K562 (cell line): ENCODE measurements around the gene PRR30. TPM values are rescaled to one million over a fixed set of nuclear protein-coding genes. Genes with fewer than 3 reads are reported as not detected.

ENCODE experiments used
- ATAC-seq: fragments of 200-7000 bp; cut with Tn5 transposase; 3 replicates; pipeline ENCODE4 v1.9.1; 2020; ENCODE audit warnings: moderate library complexity
- BruUV-seq: library from RNA; stranded (reverse); fragments of 400-500 nt; replicated peaks from 2 replicates; lab custom pipeline; 2021; lab: Mats Ljungman, UMichigan
- CTCF ChIA-PET: fragments of 300-600 bp; formaldehyde crosslinking; extraction: SDS; loops from one replicate; lab custom pipeline; 2021; ENCODE audit warnings: low intra/inter-chr PET ratio; lab: Yijun Ruan, JAX
- POLR2A ChIA-PET: fragments of 300-600, 350-650 bp; sonication (Branson Sonifier 250); formaldehyde crosslinking; extraction: SDS; loops from one replicate; lab custom pipeline; 2021; ENCODE audit warnings: antibody characterized with exemption, inconsistent platforms; lab: Yijun Ruan, JAX
- DNase-seq, 4 experiments: peaks; one replicate each; pipeline versions ENCODE4 v3.0.0 to v3.0.0-alpha.2; 2011 to 2018; ENCODE audit warnings: low spot score in 3 of 4, mixed read lengths in 3 of 4; ENCODE audit errors: extremely low read depth in 1 of 4
- FAIRE-seq: peaks from 2 replicates; lab custom pipeline; 2011; peaks lifted over from hg19 to GRCh38; lab: Jason Lieb, UNC
- H2AFZ ChIP-seq: 2 replicates; pipeline ENCODE4 v1.6.0; 2011; ENCODE audit warnings: low read depth, low read length, control low read depth, inconsistent platforms
- H3K27ac ChIP-seq: fragments of 200-600 bp; 3 replicates; pipeline ENCODE4 v1.8.0; 2011; ENCODE audit warnings: low read depth, mild to moderate bottlenecking, control low read depth, inconsistent platforms, low read length, moderate library complexity, mixed read lengths; ENCODE audit errors: extremely low read depth
- H3K27me3 ChIP-seq, 2 experiments: fragments of 300-600 bp in 1 of 2; 2 replicates in 1 of 2; 3 replicates in 1 of 2; pipeline versions ENCODE4 v1.6.0 to v1.8.0; 2011; ENCODE audit warnings: inconsistent platforms in 2 of 2, low read length in 2 of 2, mild to moderate bottlenecking in 1 of 2, mixed read lengths in 1 of 2, moderate library complexity in 1 of 2; ENCODE audit not compliant: control insufficient read depth in 2 of 2, insufficient read depth in 2 of 2
- H3K36me3 ChIP-seq: fragments of 300-600 bp; 3 replicates; pipeline ENCODE4 v1.8.0; 2011; ENCODE audit warnings: mild to moderate bottlenecking, low read length, inconsistent platforms; ENCODE audit not compliant: control insufficient read depth, insufficient read depth
- H3K4me1 ChIP-seq, 2 experiments: fragments of 200-600 bp in 1 of 2; replicated peaks in 1 of 2; 2 replicates in 1 of 2; 3 replicates in 1 of 2; pipeline versions ENCODE4 v1.5.1 to v1.8.0; 2011; ENCODE audit warnings: inconsistent platforms in 2 of 2, low read length in 2 of 2, mild to moderate bottlenecking in 1 of 2, mixed read lengths in 1 of 2, moderate library complexity in 1 of 2; ENCODE audit not compliant: control insufficient read depth in 2 of 2, insufficient read depth in 2 of 2
- H3K4me2 ChIP-seq: 2 replicates; pipeline ENCODE4 v1.6.1; 2011; ENCODE audit warnings: low read length, control low read depth, inconsistent platforms, mixed read lengths; ENCODE audit not compliant: insufficient read depth
- H3K4me3 ChIP-seq: fragments of 200-600 bp; sonication (generic), shearing (Covaris generic); 2 replicates; pipeline ENCODE4 v1.5.1; 2016; ENCODE audit warnings: control low read depth, inconsistent platforms
- H3K79me2 ChIP-seq: fragments of 200-600 bp; 3 replicates; pipeline ENCODE4 v1.8.0; 2011; ENCODE audit warnings: low read length, inconsistent platforms; ENCODE audit not compliant: control insufficient read depth, insufficient read depth
- H3K9ac ChIP-seq, 2 experiments: 2 replicates each; pipeline versions ENCODE4 v1.6.0 to v1.6.1; 2011; ENCODE audit warnings: low read depth in 2 of 2, low read length in 2 of 2, control low read depth in 1 of 2, inconsistent platforms in 1 of 2, mild to moderate bottlenecking in 1 of 2, mixed read lengths in 1 of 2; ENCODE audit not compliant: insufficient read depth in 1 of 2
- H3K9me1 ChIP-seq: one replicate; pipeline ENCODE4 v1.6.0; 2011; ENCODE audit warnings: inconsistent platforms, mild to moderate bottlenecking, low read length, moderate library complexity; ENCODE audit not compliant: control insufficient read depth, insufficient read depth
- H3K9me3 ChIP-seq: replicated peaks from 2 replicates; pipeline ENCODE4 v1.5.1; 2011; ENCODE audit warnings: low read depth, low read length, inconsistent platforms; ENCODE audit not compliant: control insufficient read depth, insufficient read depth
- H4K20me1 ChIP-seq: replicated peaks from 2 replicates; pipeline ENCODE4 v1.6.1; 2011; ENCODE audit warnings: low read length, inconsistent platforms, mixed read lengths; ENCODE audit not compliant: control insufficient read depth, insufficient read depth
- BDP1 ChIP-seq: IDR thresholded peaks from 3 replicates; pipeline ENCODE4 v1.6.1; 2011; ENCODE audit not compliant: insufficient read length, insufficient read depth
- DLX4 ChIP-seq: fragments of 250-450 bp; sonication (Bioruptor Pico); IDR thresholded peaks from 2 replicates; pipeline ENCODE4 v1.6.1; 2021; ENCODE audit warnings: mild to moderate bottlenecking
- ELF2 ChIP-seq: fragments of 250-450 bp; sonication (Bioruptor Pico); IDR thresholded peaks from 2 replicates; pipeline ENCODE4 v1.5.0; 2021; ENCODE audit warnings: mild to moderate bottlenecking
- HDAC6 ChIP-seq: IDR thresholded peaks from 2 replicates; pipeline ENCODE4 v1.6.1; 2012; ENCODE audit warnings: low read depth, mild to moderate bottlenecking, control low read depth, inconsistent platforms, low read length, moderate library complexity
- HNRNPK ChIP-seq: fragments of 200-400 bp; formaldehyde crosslinking; IDR thresholded peaks from one replicate; pipeline ENCODE4 v1.6.1; 2018; ENCODE audit warnings: mild to moderate bottlenecking, low read depth, low read length; ENCODE audit not compliant: poor library complexity, severe bottlenecking
- JUN ChIP-seq, 2 experiments: sonication (generic) in 1 of 2; formaldehyde crosslinking in 1 of 2; IDR thresholded peaks; 2 replicates each; pipeline versions ENCODE4 v1.6.1 to v1.8.0; 2012 to 2022; ENCODE audit warnings: borderline replicate concordance in 2 of 2, mild to moderate bottlenecking in 2 of 2, improper control_type of control experiment in 1 of 2, low read depth in 1 of 2, low read length in 1 of 2, missing genetic modification reagents in 1 of 2
- JUNB ChIP-seq: fragments of 450-650 bp; formaldehyde crosslinking; conservative IDR thresholded peaks from 2 replicates; pipeline ENCODE4 v1.4.0; 2020; ENCODE audit warnings: mild to moderate bottlenecking
- L3MBTL2 ChIP-seq: fragments of 450-650 bp; IDR thresholded peaks from 2 replicates; pipeline ENCODE4 v1.6.1; 2016; ENCODE audit warnings: mild to moderate bottlenecking, moderate library complexity
- NCOA6 ChIP-seq: fragments of 450-650 bp; IDR thresholded peaks from 2 replicates; pipeline ENCODE4 v1.6.1; 2017; ENCODE audit warnings: mild to moderate bottlenecking
- NFYB ChIP-seq: IDR thresholded peaks from 2 replicates; pipeline ENCODE4 v1.6.1; 2011; ENCODE audit warnings: mild to moderate bottlenecking, moderate library complexity; ENCODE audit not compliant: insufficient read length; ENCODE audit errors: extremely low read depth
- SREBF1 ChIP-seq: fragments of 150-350 bp; IDR thresholded peaks from 2 replicates; pipeline ENCODE4 v1.6.1; 2014; ENCODE audit warnings: antibody characterized with exemption, low read depth, low read length, borderline replicate concordance
- TGIF2 ChIP-seq: sonication (generic); formaldehyde crosslinking; IDR thresholded peaks from 2 replicates; pipeline ENCODE4 v1.8.1; 2022; ENCODE audit warnings: mild to moderate bottlenecking, missing genetic modification reagents, moderate library complexity
- THRB ChIP-seq: fragments of 450-650 bp; formaldehyde crosslinking; conservative IDR thresholded peaks from 2 replicates; pipeline ENCODE4 v1.4.0; 2022; ENCODE audit warnings: mild to moderate bottlenecking, missing genetic modification characterization
- ZKSCAN8 ChIP-seq: fragments of 200-800 bp; sonication (Bioruptor generic); IDR thresholded peaks from 2 replicates; pipeline ENCODE4 v1.6.1; 2016; ENCODE audit warnings: missing genetic modification characterization, missing compliant biosample characterization
- ZNF165 ChIP-seq: fragments of 250-450 bp; sonication (Bioruptor Pico); IDR thresholded peaks from 2 replicates; pipeline ENCODE4 v1.4.0; 2020; ENCODE audit warnings: borderline replicate concordance
- ZNF584 ChIP-seq: fragments of 200-800 bp; sonication (Bioruptor generic); IDR thresholded peaks from 2 replicates; pipeline ENCODE4 v1.6.1; 2016; ENCODE audit warnings: low read depth, mild to moderate bottlenecking, missing genetic modification characterization, missing compliant biosample characterization
- WGBS: fragments of 100-300 bp; shearing (Covaris generic); methylation state at CpG from one replicate; pipeline ENCODE4 v1.1.6; 2016; ENCODE audit warnings: low coverage, mixed read lengths; ENCODE audit not compliant: insufficient coverage; ENCODE audit errors: missing lambda C conversion rate; 5-methylcytosine and 5-hydroxymethylcytosine counted together
- in situ Hi-C: fragments of 300-500 bp; cut with MboI; formaldehyde crosslinking; loops from 4 replicates; pipeline ENCODE4 v1.15.0; 2018; ENCODE audit warnings: inconsistent platforms, mixed read lengths
- intact Hi-C: fragments of 100-400 bp; cut with micrococcal nuclease; formaldehyde crosslinking; loops from 2 replicates; pipeline ENCODE4 v1.14.2; 2022
- polyA plus RNA-seq, 8 experiments: library from polyadenylated mRNA; depleted of rRNA in 4 of 8; stranded (reverse) in 5 of 8; unstranded in 3 of 8; fragments of >200 nt; fragmentation: Nextera tagmentation in 2 of 8; fragmentation: Illumina TruSeq in 1 of 8; extraction: Ambion mirVana in 2 of 8; extraction: Trizol in 1 of 8; gene quantifications; 2 replicates each; pipeline versions ENCODE4 v1.2.1 to v1.2.3, GENCODE V29; 2011 to 2014; ENCODE audit warnings: inconsistent platforms in 1 of 8, missing spikeins in 1 of 8
- total RNA-seq, 7 experiments: library from RNA; depleted of rRNA in 6 of 7; stranded (reverse); fragments of >200 nt in 6 of 7; fragmentation: Illumina TruSeq in 2 of 7; extraction: Trizol in 2 of 7; gene quantifications; 2 replicates each; pipeline versions ENCODE4 v1.2.1 to v1.2.3, GENCODE V29; 2011 to 2021; ENCODE audit warnings: low replicate concordance in 1 of 7
- TF ChIP-seq, protein P1 (sequence below): IDR thresholded peaks from 2 replicates; pipeline ENCODE4 v1.6.1; 2016; ENCODE audit warnings: missing genetic modification characterization, missing compliant biosample characterization
- TF ChIP-seq, protein P2 (sequence below): fragments of 250-450 bp; sonication (Bioruptor Pico); IDR thresholded peaks from 2 replicates; pipeline ENCODE4 v1.9.0; 2021; ENCODE audit warnings: mild to moderate bottlenecking

The PRR30 gene
- total and polyA plus RNA-seq, 9 of the 15 experiments (the other 6 are each of a cell fraction or from before 2014, with no cell fraction given), result not detected

- TF ChIP-seq, protein P1, sequence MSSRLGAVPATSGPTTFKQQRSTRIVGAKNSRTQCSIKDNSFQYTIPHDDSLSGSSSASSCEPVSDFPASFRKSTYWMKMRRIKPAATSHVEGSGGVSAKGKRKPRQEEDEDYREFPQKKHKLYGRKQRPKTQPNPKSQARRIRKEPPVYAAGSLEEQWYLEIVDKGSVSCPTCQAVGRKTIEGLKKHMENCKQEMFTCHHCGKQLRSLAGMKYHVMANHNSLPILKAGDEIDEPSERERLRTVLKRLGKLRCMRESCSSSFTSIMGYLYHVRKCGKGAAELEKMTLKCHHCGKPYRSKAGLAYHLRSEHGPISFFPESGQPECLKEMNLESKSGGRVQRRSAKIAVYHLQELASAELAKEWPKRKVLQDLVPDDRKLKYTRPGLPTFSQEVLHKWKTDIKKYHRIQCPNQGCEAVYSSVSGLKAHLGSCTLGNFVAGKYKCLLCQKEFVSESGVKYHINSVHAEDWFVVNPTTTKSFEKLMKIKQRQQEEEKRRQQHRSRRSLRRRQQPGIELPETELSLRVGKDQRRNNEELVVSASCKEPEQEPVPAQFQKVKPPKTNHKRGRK (tag), result no peak
- no peak for TF ChIP-seq ZKSCAN8 (CRISPR knock-in tag)
- no peak for TF ChIP-seq THRB
- TF ChIP-seq ZNF165 (CRISPR knock-in tag), result no peak
- 0 out of 2 replicates have a peak, but pooled peaks have one; percentile 22 for TF ChIP-seq L3MBTL2
- TF ChIP-seq NFYB, result no peak
- no peak for TF ChIP-seq JUNB (CRISPR knock-in tag)
- TF ChIP-seq, all 486 proteins: peak for 5
Observed at GRCh38 chr2:27126252-27126710, 12.9 kb downstream of the PRR30 start (continued).

DNA sequence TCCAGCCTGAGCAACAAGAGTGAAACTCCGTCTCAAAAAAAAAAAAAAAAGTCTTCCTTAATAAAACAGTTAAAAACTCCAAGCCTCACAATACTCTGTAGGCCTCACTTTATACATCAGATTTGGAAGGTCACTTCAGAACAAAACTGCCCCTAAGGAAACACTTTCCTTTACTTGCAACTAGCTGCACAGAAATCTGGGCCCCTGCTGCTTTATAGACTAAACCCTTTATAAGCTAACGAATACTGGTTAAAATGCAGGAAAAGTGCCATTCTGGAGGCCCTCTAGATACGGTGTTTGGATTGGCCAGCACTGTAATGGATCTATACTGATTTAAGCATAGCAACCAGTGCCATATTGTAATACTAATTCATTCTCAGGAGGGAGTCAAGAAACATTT lies 14.1 kb downstream of the PRR30 start:
- CTCF ChIA-PET, result no interaction called here
- ATAC-seq (no peak), FAIRE-seq (no peak), DNase-seq (no peak)
- POLR2A ChIA-PET, result interaction anchor here (0.7 to 4.1 kb wide), 4 partner anchors 9 to 92 kb away, joined by 3 to 17 read pairs (median 8); partner anchors contain the start of genes CAD and PREB
- Histone ChIP-seq H3K27ac (no peak overlapping the region), H3K9ac (no peak overlapping the region), H3K36me3 (peaks cover 8% of the 10 kb centered on the region; the same call in 1 of the 3 replicates), H3K79me2 (no peaks in the 10 kb centered on the region), H3K4me3 (no peak overlapping the region), H3K27me3 (peaks cover 7% of the 10 kb centered on the region in 2 experiments; a peak in 4 of 5 replicates), H4K20me1 (no peaks in the 10 kb centered on the region; the same call in 1 of the 2 replicates), H3K4me1 (peaks cover 10 to 12% of the 10 kb centered on the region in 2 experiments; a peak in 4 of 5 replicates), H3K4me2 (no peak overlapping the region), H3K9me1 (no peaks in the 10 kb centered on the region), H2AFZ (no peak overlapping the region), H3K9me3 (no peaks in the 10 kb centered on the region)
- no TSS peak for BruUV-seq
- in situ Hi-C loops, result no loop called here
- WGBS, result 19% methylated on average over 2 of the region's 3 CpGs
- intact Hi-C loops, result no loop called here
- no peak for TF ChIP-seq TGIF2 (CRISPR knock-in tag)
- no peak for TF ChIP-seq ZNF584 (CRISPR knock-in tag)
- no peak for TF ChIP-seq BDP1
- no peak for TF ChIP-seq JUN (IDR thresholded peaks at IDR 0.05; ENCODE audit: borderline replicate concordance, low read depth, low read length)
- no peak for TF ChIP-seq JUN (CRISPR knock-in tag; IDR thresholded peaks at IDR 0.05; ENCODE audit: borderline replicate concordance)
- no peak for TF ChIP-seq ELF2
- TF ChIP-seq, protein P2, sequence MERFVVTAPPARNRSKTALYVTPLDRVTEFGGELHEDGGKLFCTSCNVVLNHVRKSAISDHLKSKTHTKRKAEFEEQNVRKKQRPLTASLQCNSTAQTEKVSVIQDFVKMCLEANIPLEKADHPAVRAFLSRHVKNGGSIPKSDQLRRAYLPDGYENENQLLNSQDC, result no peak
- TF ChIP-seq NCOA6, result no peak
- no peak for TF ChIP-seq DLX4 (CRISPR knock-in tag)
- TF ChIP-seq HNRNPK, result no peak
- TF ChIP-seq SREBF1, result no peak
- TF ChIP-seq HDAC6, result no peak
